HepG2 (cell line): ENCODE data around the gene ZNF454. TPM values are rescaled to one million over a fixed set of nuclear protein-coding genes. Genes with fewer than 3 reads are reported as not detected.

Source experiments
- GMEB2 ChIP-seq: IDR thresholded peaks from 2 replicates; pipeline ENCODE4 v1.6.1; 2016; ENCODE audit warnings: missing biosample characterization, missing genetic modification reagents, low read depth
- HES4 ChIP-seq: sonication (generic); formaldehyde crosslinking; IDR thresholded peaks from 2 replicates; pipeline ENCODE4 v1.9.0; 2021; ENCODE audit warnings: mild to moderate bottlenecking, missing genetic modification reagents, borderline replicate concordance
- KDM1A ChIP-seq: IDR thresholded peaks from 2 replicates; pipeline ENCODE4 v1.6.1; 2016; ENCODE audit warnings: missing compliant biosample characterization
- KIAA2018 ChIP-seq: sonication (generic); formaldehyde crosslinking; IDR thresholded peaks from 2 replicates; pipeline ENCODE4 v1.5.0; 2020; ENCODE audit warnings: mild to moderate bottlenecking, missing genetic modification reagents, borderline replicate concordance
- TRIM22 ChIP-seq: fragments of 450-650 bp; IDR thresholded peaks from 2 replicates; pipeline ENCODE4 v1.6.1; 2017
- USF2 ChIP-seq, 2 experiments: sonication (generic) in 1 of 2; formaldehyde crosslinking in 1 of 2; IDR thresholded peaks; 2 replicates each; pipeline versions ENCODE4 v1.5.1 to v1.6.1; 2011 to 2020; ENCODE audit warnings: borderline replicate concordance in 1 of 2, low read depth in 1 of 2, low read length in 1 of 2, mild to moderate bottlenecking in 1 of 2, missing genetic modification reagents in 1 of 2, moderate library complexity in 1 of 2
- ZFP37 ChIP-seq: sonication (generic); formaldehyde crosslinking; IDR thresholded peaks from 2 replicates; pipeline ENCODE4 v1.4.0; 2020; ENCODE audit warnings: missing genetic modification reagents, borderline replicate concordance
- ZMYM4 ChIP-seq: sonication (generic); formaldehyde crosslinking; IDR thresholded peaks from 2 replicates; pipeline ENCODE4 v1.8.1; 2023; ENCODE audit warnings: mild to moderate bottlenecking, missing genetic modification reagents
- ZNF503 ChIP-seq: sonication (generic); formaldehyde crosslinking; IDR thresholded peaks from 2 replicates; pipeline ENCODE4 v1.4.0; 2020; ENCODE audit warnings: missing genetic modification reagents
- ZNF546 ChIP-seq: sonication (generic); formaldehyde crosslinking; conservative IDR thresholded peaks from 2 replicates; pipeline ENCODE4 v1.8.1; 2023; ENCODE audit warnings: mild to moderate bottlenecking, missing genetic modification reagents
- ZNF549 ChIP-seq: sonication (generic); formaldehyde crosslinking; IDR thresholded peaks from 2 replicates; pipeline ENCODE4 v1.5.0; 2020; ENCODE audit warnings: missing genetic modification reagents
- polyA plus RNA-seq, 8 experiments: library from polyadenylated mRNA; depleted of rRNA in 3 of 8; stranded (reverse) in 7 of 8; unstranded in 1 of 8; fragments of >200 nt; fragmentation: Illumina TruSeq in 4 of 8; extraction: Trizol in 4 of 8; gene quantifications; 2 replicates each; pipeline versions ENCODE4 v1.2.1 to v1.2.3, GENCODE V29; 2011 to 2016; ENCODE audit warnings: low read depth in 4 of 8, missing spikeins in 1 of 8, mixed read lengths in 1 of 8; ENCODE audit not compliant: insufficient read depth in 1 of 8
- total RNA-seq, 5 experiments: library from RNA; depleted of rRNA; stranded (reverse); fragments of >200 nt; fragmentation: Illumina TruSeq; extraction: Trizol; gene quantifications; 2 replicates each; pipeline ENCODE4 v1.2.3, GENCODE V29; 2016; ENCODE audit warnings: low read depth in 1 of 5

ZNF454 gene
- total and polyA plus RNA-seq, 2 of the 13 experiments (the other 11 are each of a cell fraction or from before 2014, with no cell fraction given), result 0.16 TPM; not detected in 1

- TF ChIP-seq ZNF503 (CRISPR knock-in tag) (no peak), KIAA2018 (no peak), TRIM22 (no peak), GMEB2 (CRISPR knock-in tag) (peak; percentile 52; the same call in 1 of the 2 replicates), ZMYM4 (CRISPR knock-in tag) (no peak), USF2 (IDR thresholded peaks at IDR 0.05; ENCODE audit: low read depth, low read length) (no peak), USF2 (CRISPR knock-in tag; IDR thresholded peaks at IDR 0.05; ENCODE audit: borderline replicate concordance) (no peak), KDM1A (CRISPR knock-in tag) (no peak), ZNF546 (0 out of 2 replicates have a peak, but pooled peaks have one; percentile 49), ZFP37 (CRISPR knock-in tag) (no peak), ZNF549 (CRISPR knock-in tag) (no peak), HES4 (CRISPR knock-in tag) (no peak)
Measured at GRCh38 chr5:178895615-178896571, 45.1 kb upstream of the ZNF454 start, which contains the start of gene ZFP2 (continued).
